Activated naive CD4-positive, alpha-beta T cell treated with anti-CD3 and anti-CD28 coated beads, Interleukin-2, amount 50 U/mL, for 72 hours (primary cell): ENCODE results near the gene AGAP2. TPM values are rescaled to one million over a fixed set of nuclear protein-coding genes. Genes with fewer than 3 reads are reported as not detected.
A peak's percentile ranks its signal among the peaks of the same experiment; 100 is the strongest.

Experiments
- ATAC-seq, 2 donors: fragments of 150-1000 bp; cut with Tn5 transposase; 2 replicates each; pipeline ENCODE4 v1.10.0; 2021; ENCODE audit warnings: mild to moderate bottlenecking in 2 of 2, moderate library complexity in 2 of 2
- DNase-seq, 2 donors: peaks; one replicate each; pipeline ENCODE4 v3.0.0; 2021 to 2022; ENCODE audit warnings: low spot score in 2 of 2
- H3K27ac Mint-ChIP-seq, 2 donors: one replicate each; pipeline ENCODE4 v1.8.0; 2022; ENCODE audit warnings: mild to moderate bottlenecking in 2 of 2, mixed read lengths in 2 of 2
- H3K36me3 Mint-ChIP-seq, 2 donors: one replicate each; pipeline ENCODE4 v1.8.0; 2022; ENCODE audit warnings: mixed read lengths in 2 of 2
- H3K9me3 Mint-ChIP-seq, 2 donors: one replicate each; pipeline ENCODE4 v1.8.0; 2022; ENCODE audit warnings: mixed read lengths in 2 of 2
- total RNA-seq, 2 donors: library from RNA; stranded (reverse); gene quantifications; one replicate each; pipeline ENCODE4 v1.2.3, GENCODE V29; 2022

Gene AGAP2
- total RNA-seq, 2 donors from 2014 or later: 28.9 to 38.4 TPM

GRCh38 chr12:57759360-57759980 is 20.9 kb upstream of the AGAP2 start:
- H3K36me3 Mint-ChIP-seq: peaks cover 25 to 28% of the 10 kb centered on the region in 2 donors
- H3K9me3 Mint-ChIP-seq: no peaks in the 10 kb centered on the region
- ATAC-seq: peak in 1 of 2 donors; percentile 26
- no peak overlapping the region for H3K27ac Mint-ChIP-seq
- peak in 1 of 2 donors; percentile 26 for DNase-seq

DNA sequence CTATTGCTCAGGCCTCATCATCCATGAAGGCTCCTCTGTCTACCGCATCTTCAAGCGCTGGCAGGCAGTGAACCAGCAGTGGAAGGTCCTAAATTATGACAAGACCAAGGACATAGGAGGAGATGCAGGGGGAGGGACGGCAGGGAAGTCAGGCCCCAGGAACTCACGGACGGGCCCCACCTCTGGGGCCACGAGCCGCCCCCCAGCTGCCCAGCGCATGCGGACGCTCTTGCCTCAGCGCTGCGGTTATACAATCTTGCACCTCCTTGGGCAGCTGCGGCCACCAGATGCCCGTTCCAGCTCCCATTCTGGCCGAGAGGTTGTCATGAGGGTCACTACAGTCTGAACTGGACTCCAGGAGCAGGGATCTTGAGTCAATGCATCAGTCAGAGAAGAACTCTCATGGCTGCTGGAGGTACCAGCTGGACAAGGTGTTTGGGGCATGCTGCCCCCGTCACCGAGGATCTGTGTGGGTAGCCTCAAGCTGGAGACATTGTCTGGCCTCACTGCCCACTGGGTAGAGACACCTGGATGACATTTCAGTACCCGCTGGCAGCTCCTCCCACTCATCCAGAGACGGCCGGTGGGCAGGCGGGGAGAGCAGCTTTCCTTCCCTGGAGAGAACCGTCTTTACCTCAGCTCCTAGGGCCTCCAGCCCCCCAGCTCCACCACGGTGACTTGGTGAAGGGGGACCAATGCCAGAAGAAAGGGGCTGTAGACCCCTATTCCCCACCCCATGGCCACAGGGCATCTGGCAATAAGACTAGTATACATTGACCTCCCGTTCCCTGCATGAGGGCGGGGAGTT is 20.2 kb upstream of the AGAP2 start:
- Mint-ChIP-seq H3K27ac (no peak overlapping the region), H3K9me3 (no peaks in the 10 kb centered on the region), H3K36me3 (peaks cover 20 to 23% of the 10 kb centered on the region in 2 donors)
- DNase-seq: no peak
- ATAC-seq: no peak

- Mint-ChIP-seq H3K9me3 (no peaks in the 10 kb centered on the region), H3K36me3 (peaks cover 12 to 14% of the 10 kb centered on the region in 2 donors), H3K27ac (no peak overlapping the region)
- ATAC-seq (no peak), DNase-seq (no peak)
Measured at GRCh38 chr12:57757771-57758170, 19.2 kb upstream of the AGAP2 start.

DNA sequence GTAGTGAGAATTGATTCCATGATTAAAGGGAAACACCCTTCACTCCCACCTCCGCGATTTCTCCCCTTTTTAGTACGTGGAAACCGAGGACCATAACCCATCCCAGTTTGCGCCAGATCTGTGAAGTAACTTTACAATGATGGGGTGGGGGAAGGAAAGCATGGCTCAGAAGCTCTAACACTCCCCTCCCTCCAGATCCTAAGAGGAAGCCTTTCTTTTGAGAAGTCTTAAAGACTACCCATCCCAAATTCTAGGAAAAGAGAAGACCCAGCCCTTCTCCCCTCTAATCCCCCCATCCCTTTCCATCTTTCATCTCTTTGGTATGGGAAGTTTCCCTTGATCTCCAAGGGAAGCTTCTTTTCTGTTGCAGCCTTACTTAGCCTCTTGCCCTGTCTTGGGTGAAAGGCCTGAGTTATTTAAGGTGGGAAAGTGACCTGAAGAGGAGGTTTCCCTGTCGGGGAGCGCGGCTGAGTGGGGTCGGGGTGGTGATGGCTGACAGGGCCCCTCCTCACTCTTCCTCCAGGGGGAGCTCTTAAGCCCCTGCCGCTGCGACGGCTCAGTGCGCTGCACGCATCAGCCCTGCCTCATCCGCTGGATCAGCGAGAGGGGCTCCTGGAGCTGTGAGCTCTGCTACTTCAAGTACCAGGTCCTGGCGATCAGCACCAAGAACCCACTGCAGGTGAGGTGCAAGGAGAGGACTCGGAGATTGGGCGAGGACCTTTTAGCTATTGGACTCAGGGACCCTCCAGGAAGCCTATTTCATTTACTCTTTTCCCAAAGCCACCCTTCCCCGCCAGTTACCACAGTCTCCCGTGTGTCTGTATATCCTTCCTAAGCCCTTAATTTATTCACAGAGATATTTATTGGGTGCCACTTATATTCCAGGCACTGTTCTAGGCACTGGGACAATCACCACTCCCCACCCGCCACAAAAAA is 18.1 kb upstream of the AGAP2 start:
- peak in 1 of 2 donors; percentile 80 for DNase-seq

GRCh38 chr12:57755454-57756372 is 17.2 kb upstream of the AGAP2 start:
- Mint-ChIP-seq H3K36me3 (peaks cover 26 to 29% of the 10 kb centered on the region in 2 donors), H3K27ac (peak overlapping the region; percentile 11 to 52), H3K9me3 (no peaks in the 10 kb centered on the region)
- no peak for ATAC-seq
- peak in 1 of 2 donors; percentile 46 for DNase-seq

More for the DNA sequence above, 18.1 kb upstream of the AGAP2 start:
- Mint-ChIP-seq H3K36me3 (peaks cover 17 to 19% of the 10 kb centered on the region in 2 donors), H3K27ac (peak overlapping the region; percentile 52 to 84), H3K9me3 (no peaks in the 10 kb centered on the region)
- ATAC-seq: peak; percentile 15 to 31

- no peaks in the 10 kb centered on the region for H3K9me3 Mint-ChIP-seq
- no peak for ATAC-seq
- peaks cover 31 to 34% of the 10 kb centered on the region in 2 donors for H3K36me3 Mint-ChIP-seq
- no peak overlapping the region for H3K27ac Mint-ChIP-seq
- DNase-seq: no peak
Measured at GRCh38 chr12:57755194-57755453, 16.6 kb upstream of the AGAP2 start.

- ATAC-seq (peak; percentile 30 to 67), DNase-seq (peak; percentile 74 to 87)
- peaks cover 31 to 34% of the 10 kb centered on the region in 2 donors for H3K36me3 Mint-ChIP-seq
- H3K9me3 Mint-ChIP-seq: no peaks in the 10 kb centered on the region
- H3K27ac Mint-ChIP-seq: peak within 1 kb of the TSS in 1 of 2 donors; percentile 79
Measured at GRCh38 chr12:57754411-57755193, 16.1 kb upstream of the AGAP2 start, which contains the start of gene MARCHF9. Gene MARCHF9 (plus strand): TSS chr12:57755103. CDS start chr12:57755529, 426 bp downstream.

- H3K36me3 Mint-ChIP-seq: peaks cover 36 to 37% of the 10 kb centered on the region in 2 donors
- no peaks in the 10 kb centered on the region for H3K9me3 Mint-ChIP-seq
- H3K27ac Mint-ChIP-seq: peak overlapping the region in 1 of 2 donors; percentile 97
- DNase-seq: no peak
- ATAC-seq: no peak
Measured at GRCh38 chr12:57753756-57754337, 15.3 kb upstream of the AGAP2 start.

DNA sequence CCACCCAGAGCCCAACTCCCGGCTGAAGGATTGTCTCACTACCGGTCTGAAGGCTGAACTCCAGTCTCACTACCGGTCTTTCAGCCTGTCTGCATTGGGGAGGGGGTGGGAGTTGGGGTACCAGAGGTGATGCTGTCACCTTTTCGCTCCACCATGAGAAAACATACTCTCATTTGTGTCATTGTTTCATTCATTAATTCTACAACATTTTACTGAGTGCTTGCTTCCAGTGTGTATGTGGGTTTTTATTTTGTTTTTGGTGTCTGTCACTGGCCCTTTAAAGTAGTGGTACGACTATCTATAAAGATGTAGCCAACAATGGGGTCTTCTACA is 14.1 kb upstream of the AGAP2 start:
- Mint-ChIP-seq H3K27ac (peak overlapping the region; percentile 97 to 99), H3K9me3 (no peaks in the 10 kb centered on the region), H3K36me3 (peaks cover 36 to 43% of the 10 kb centered on the region in 2 donors)
- ATAC-seq (no peak), DNase-seq (no peak)

DNA sequence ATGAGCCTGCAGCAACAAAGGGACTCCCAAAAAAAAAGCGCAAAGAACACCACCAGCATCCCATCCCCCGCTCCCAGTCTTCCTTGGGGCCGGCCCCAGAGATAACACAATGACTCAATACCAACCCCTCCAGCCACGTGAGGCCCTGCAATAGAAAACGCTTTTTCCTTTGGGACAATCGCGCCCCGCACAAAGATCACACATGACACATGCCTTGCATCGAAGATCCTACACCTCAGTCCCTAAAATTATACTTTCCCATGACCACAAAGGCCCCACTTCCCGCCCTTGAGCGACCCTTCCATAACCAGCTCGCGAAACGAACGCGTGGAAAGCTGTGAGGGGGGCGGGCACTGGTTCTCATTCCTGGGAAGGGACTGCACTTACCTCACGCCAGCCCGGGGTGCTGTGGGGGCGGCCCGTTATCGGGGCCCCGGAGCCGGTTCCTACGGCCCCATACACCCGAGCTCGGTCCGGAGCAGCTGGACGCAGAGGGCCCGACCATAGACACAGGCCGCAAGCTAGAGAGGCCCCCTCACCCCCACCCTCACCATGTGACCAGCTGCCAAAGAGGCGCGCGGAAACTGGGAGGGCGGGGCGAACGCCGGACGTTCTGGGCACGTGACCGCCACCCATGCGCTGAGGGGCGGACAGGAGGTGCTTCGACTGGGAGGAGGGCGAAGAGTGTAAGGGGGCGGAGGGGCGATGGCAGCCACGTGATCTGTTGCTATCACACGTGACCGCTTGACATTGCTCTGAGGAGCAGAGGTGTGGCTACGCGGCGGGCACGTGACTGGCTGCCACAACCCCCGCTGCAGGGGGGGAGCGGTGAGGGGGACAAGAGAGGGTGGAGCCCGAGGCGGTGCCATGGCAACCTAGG is 13.5 kb upstream of the AGAP2 start, which contains the start of gene CDK4:
CDK4 (minus strand) TSS at position 523 of the 880 bp plus-strand sequence. CDS start 593 bp downstream, outside the sequence.
- DNase-seq (peak; percentile 98 to 99), ATAC-seq (peak; percentile 79 to 82)
- peak within 1 kb of the TSS; percentile 97 to 99 for H3K27ac Mint-ChIP-seq

DNA sequence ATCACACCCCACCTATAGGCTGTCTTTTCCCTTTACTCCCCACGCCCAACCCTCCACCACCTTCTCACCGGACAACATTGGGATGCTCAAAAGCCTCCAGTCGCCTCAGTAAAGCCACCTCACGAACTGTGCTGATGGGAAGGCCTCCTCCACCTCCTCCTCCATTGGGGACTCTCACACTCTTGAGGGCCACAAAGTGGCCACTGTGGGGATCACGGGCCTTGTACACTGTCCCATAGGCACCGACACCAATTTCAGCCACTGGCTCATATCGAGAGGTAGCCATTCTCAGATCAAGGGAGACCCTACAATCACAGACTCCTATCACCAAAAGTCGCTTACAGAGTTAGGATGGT is 12.9 kb upstream of the AGAP2 start:
- Mint-ChIP-seq H3K9me3 (no peaks in the 10 kb centered on the region), H3K36me3 (peaks cover 29 to 40% of the 10 kb centered on the region in 2 donors), H3K27ac (peak overlapping the region; percentile 97 to 99)
- no peak for ATAC-seq
- DNase-seq: no peak

More for the DNA sequence above, 13.5 kb upstream of the AGAP2 start, which contains the start of gene CDK4:
- Mint-ChIP-seq H3K9me3 (no peaks in the 10 kb centered on the region), H3K36me3 (peaks cover 35 to 43% of the 10 kb centered on the region in 2 donors)

- peak overlapping the region; percentile 97 to 99 for H3K27ac Mint-ChIP-seq
- no peak for ATAC-seq
- DNase-seq: no peak
- no peaks in the 10 kb centered on the region for H3K9me3 Mint-ChIP-seq
- peaks cover 24 to 39% of the 10 kb centered on the region in 2 donors for H3K36me3 Mint-ChIP-seq
Measured at GRCh38 chr12:57750561-57751431, 12.3 kb upstream of the AGAP2 start.

GRCh38 chr12:57749061-57749460 is 10.5 kb upstream of the AGAP2 start:
- Mint-ChIP-seq H3K9me3 (no peaks in the 10 kb centered on the region), H3K27ac (peak overlapping the region in 1 of 2 donors; percentile 20), H3K36me3 (peaks cover 24 to 50% of the 10 kb centered on the region in 2 donors)
- ATAC-seq: no peak
- no peak for DNase-seq
